MM.1S (cell line): ENCODE measurements around the gene HAUS5.

Source experiments
- DNase-seq: peaks from one replicate; pipeline ENCODE4 v3.0.0-alpha.2; 2015
- H2AFZ ChIP-seq: fragments of 300-600 bp; sonication (generic); 2 replicates; pipeline ENCODE4 v1.6.0; 2016; ENCODE audit warnings: antibody characterized with exemption, low read length
- H3F3A ChIP-seq: fragments of 300-600 bp; sonication (generic); 2 replicates; pipeline ENCODE4 v1.6.1; 2016; ENCODE audit warnings: mild to moderate bottlenecking, antibody characterized with exemption, low read length, moderate library complexity, mixed read lengths; ENCODE audit not compliant: insufficient read depth
- H3K27ac ChIP-seq: fragments of 300-600 bp; sonication (generic); 2 replicates; pipeline ENCODE4 v1.5.1; 2016; ENCODE audit warnings: mild to moderate bottlenecking, low read length
- H3K27me3 ChIP-seq: fragments of 300-600 bp; sonication (generic); replicated peaks from 2 replicates; pipeline ENCODE4 v1.6.0; 2016; ENCODE audit warnings: low read length; ENCODE audit not compliant: insufficient read depth
- H3K36me3 ChIP-seq: fragments of 300-600 bp; sonication (generic); replicated peaks from 2 replicates; pipeline ENCODE4 v1.6.1; 2016; ENCODE audit warnings: mild to moderate bottlenecking, low read length, mixed read lengths; ENCODE audit not compliant: insufficient read depth
- H3K4me1 ChIP-seq: fragments of 300-600 bp; sonication (generic); 2 replicates; pipeline ENCODE4 v1.6.1; 2016; ENCODE audit warnings: low read length, mixed read lengths
- H3K4me2 ChIP-seq: fragments of 300-600 bp; sonication (generic); 2 replicates; pipeline ENCODE4 v1.6.0; 2016; ENCODE audit warnings: low read depth, low read length
- H3K4me3 ChIP-seq: fragments of 300-600 bp; sonication (generic); 2 replicates; pipeline ENCODE4 v1.5.1; 2016; ENCODE audit warnings: low read length, mixed read lengths
- H3K79me2 ChIP-seq: fragments of 300-600 bp; sonication (generic); 2 replicates; pipeline ENCODE4 v1.6.1; 2016; ENCODE audit warnings: mixed run types, low read length, mixed read lengths
- H3K9ac ChIP-seq: fragments of 300-600 bp; sonication (generic); 2 replicates; pipeline ENCODE4 v1.6.1; 2016; ENCODE audit warnings: low read length, mixed read lengths
- H3K9me2 ChIP-seq: fragments of 300-600 bp; sonication (generic); replicated peaks from 2 replicates; pipeline ENCODE4 v1.6.1; 2016; ENCODE audit warnings: mild to moderate bottlenecking, low read length, mixed read lengths; ENCODE audit not compliant: insufficient read depth
- H3K9me3 ChIP-seq: fragments of 300-600 bp; sonication (generic); replicated peaks from 2 replicates; pipeline ENCODE4 v1.6.1; 2016; ENCODE audit warnings: mild to moderate bottlenecking, low read length, mixed read lengths; ENCODE audit not compliant: insufficient read depth
- H4K20me1 ChIP-seq: fragments of 300-600 bp; sonication (generic); 2 replicates; pipeline ENCODE4 v1.6.1; 2016; ENCODE audit warnings: mild to moderate bottlenecking, low read length, moderate library complexity, mixed read lengths; ENCODE audit not compliant: insufficient read depth
- EZH2 ChIP-seq: fragments of 300-600 bp; sonication (generic); optimal IDR thresholded peaks from 2 replicates; pipeline ENCODE3; 2017; ENCODE audit warnings: low read depth, mild to moderate bottlenecking, antibody characterized with exemption, low read length, mixed read lengths
- EZH2phosphoT487 ChIP-seq: fragments of 300-600 bp; sonication (generic); IDR thresholded peaks from 2 replicates; pipeline ENCODE4 v1.6.1; 2018; ENCODE audit warnings: antibody characterized with exemption, low read length
- TF ChIP-seq, protein P1 (sequence below): fragments of 300-600 bp; sonication (generic); IDR thresholded peaks from 2 replicates; pipeline ENCODE4 v1.5.1; 2016; ENCODE audit warnings: antibody characterized with exemption, low read length, mixed read lengths

HAUS5 gene

GRCh38 chr19:35571406-35571965 is 41.0 kb upstream of the HAUS5 start:
- H3K79me2 ChIP-seq, result no peaks in the 10 kb centered on the region
- H3K4me3 ChIP-seq, result no peak overlapping the region

GRCh38 chr19:35577918-35578317 is 34.6 kb upstream of the HAUS5 start:
- Histone ChIP-seq H3K9me3 (no peaks in the 10 kb centered on the region), H3F3A (no peaks in the 10 kb centered on the region), H3K9me2 (no peaks in the 10 kb centered on the region), H3K79me2 (no peaks in the 10 kb centered on the region), H3K9ac (no peak overlapping the region), H3K27ac (no peak overlapping the region), H3K4me1 (peaks cover 9% of the 10 kb centered on the region), H3K4me2 (no peak overlapping the region), H2AFZ (no peak overlapping the region), H3K36me3 (no peaks in the 10 kb centered on the region), H4K20me1 (no peaks in the 10 kb centered on the region), H3K4me3 (no peak overlapping the region), H3K27me3 (peaks cover 61% of the 10 kb centered on the region)
- TF ChIP-seq, protein P1, sequence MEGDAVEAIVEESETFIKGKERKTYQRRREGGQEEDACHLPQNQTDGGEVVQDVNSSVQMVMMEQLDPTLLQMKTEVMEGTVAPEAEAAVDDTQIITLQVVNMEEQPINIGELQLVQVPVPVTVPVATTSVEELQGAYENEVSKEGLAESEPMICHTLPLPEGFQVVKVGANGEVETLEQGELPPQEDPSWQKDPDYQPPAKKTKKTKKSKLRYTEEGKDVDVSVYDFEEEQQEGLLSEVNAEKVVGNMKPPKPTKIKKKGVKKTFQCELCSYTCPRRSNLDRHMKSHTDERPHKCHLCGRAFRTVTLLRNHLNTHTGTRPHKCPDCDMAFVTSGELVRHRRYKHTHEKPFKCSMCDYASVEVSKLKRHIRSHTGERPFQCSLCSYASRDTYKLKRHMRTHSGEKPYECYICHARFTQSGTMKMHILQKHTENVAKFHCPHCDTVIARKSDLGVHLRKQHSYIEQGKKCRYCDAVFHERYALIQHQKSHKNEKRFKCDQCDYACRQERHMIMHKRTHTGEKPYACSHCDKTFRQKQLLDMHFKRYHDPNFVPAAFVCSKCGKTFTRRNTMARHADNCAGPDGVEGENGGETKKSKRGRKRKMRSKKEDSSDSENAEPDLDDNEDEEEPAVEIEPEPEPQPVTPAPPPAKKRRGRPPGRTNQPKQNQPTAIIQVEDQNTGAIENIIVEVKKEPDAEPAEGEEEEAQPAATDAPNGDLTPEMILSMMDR, result no peak
- TF ChIP-seq EZH2 (no peak), EZH2phosphoT487 (no peak)
- DNase-seq, result no peak

More at GRCh38 chr19:35571406-35571965, 41.0 kb upstream of the HAUS5 start:
- H4K20me1 ChIP-seq, result no peaks in the 10 kb centered on the region
- H3F3A ChIP-seq, result no peaks in the 10 kb centered on the region
- H3K27ac ChIP-seq, result no peak overlapping the region
- H3K27me3 ChIP-seq, result peaks cover 78% of the 10 kb centered on the region
- no peaks in the 10 kb centered on the region for H3K9me2 ChIP-seq
- no peak for DNase-seq
- H3K9ac ChIP-seq, result no peak overlapping the region
- no peak overlapping the region for H2AFZ ChIP-seq
- no peaks in the 10 kb centered on the region for H3K9me3 ChIP-seq
- TF ChIP-seq, protein P1, result no peak
- no peak for TF ChIP-seq EZH2
- no peak for TF ChIP-seq EZH2phosphoT487
- H3K36me3 ChIP-seq, result no peaks in the 10 kb centered on the region
- H3K4me2 ChIP-seq, result no peak overlapping the region
- no peaks in the 10 kb centered on the region for H3K4me1 ChIP-seq

DNA sequence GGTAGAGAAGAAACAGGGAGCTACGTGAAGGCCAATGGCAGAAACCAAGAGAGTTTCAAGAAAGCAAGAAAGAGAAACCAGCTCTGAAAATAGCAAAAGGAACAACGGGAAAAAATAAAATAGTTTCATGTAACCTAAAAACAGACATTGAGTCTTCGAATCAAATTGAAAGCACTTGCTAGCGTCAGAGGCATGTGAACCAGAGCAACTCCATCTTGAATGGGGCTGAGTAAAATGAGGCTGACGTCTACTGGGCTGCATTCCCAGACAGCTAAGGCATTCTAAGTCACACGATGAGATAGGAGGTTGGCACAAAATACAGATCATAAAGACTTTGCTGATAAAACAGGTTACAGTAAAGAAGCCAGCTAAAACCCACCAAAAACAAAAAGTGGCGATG is 33.8 kb upstream of the HAUS5 start:
- H3K4me3 ChIP-seq, result no peak overlapping the region
- H3K4me2 ChIP-seq, result peak overlapping the region; percentile 42
- TF ChIP-seq EZH2phosphoT487, result no peak
- TF ChIP-seq EZH2, result no peak
- TF ChIP-seq, protein P1, result no peak
- no peaks in the 10 kb centered on the region for H3K9me2 ChIP-seq
- no peaks in the 10 kb centered on the region for H3F3A ChIP-seq
- no peak overlapping the region for H3K27ac ChIP-seq
- peaks cover 9% of the 10 kb centered on the region for H3K4me1 ChIP-seq
- H2AFZ ChIP-seq, result peak overlapping the region; percentile 11; the same call in 1 of the 2 replicates
- H3K27me3 ChIP-seq, result peaks cover 62% of the 10 kb centered on the region
- no peaks in the 10 kb centered on the region for H3K36me3 ChIP-seq
- no peaks in the 10 kb centered on the region for H3K79me2 ChIP-seq
- H4K20me1 ChIP-seq, result no peaks in the 10 kb centered on the region
- no peaks in the 10 kb centered on the region for H3K9me3 ChIP-seq
- DNase-seq, result no peak
- no peak overlapping the region for H3K9ac ChIP-seq
